HS-5 (cell line): ENCODE data around the gene SLC25A28.
"Not testable (repeated sequence)": the region's sequence is repeated elsewhere in the genome, so short reads cannot be mapped to it uniquely, and the experiment has no call there.

Experiments
- DNase-seq: peaks from one replicate; pipeline ENCODE4 v3.0.0-alpha.2; 2012; ENCODE audit warnings: low read depth

The SLC25A28 gene

GRCh38 chr10:99628923-99629624, 8.8 kb upstream of the SLC25A28 start:
- DNase-seq = no peak

GRCh38 chr10:99625124-99625523, 4.9 kb upstream of the SLC25A28 start:
- DNase-seq = not testable (repeated sequence)

- no peak for DNase-seq
These were observed 3.7 kb upstream of the SLC25A28 start for GRCh38 chr10:99623919-99624318.

- no peak for DNase-seq
These were observed 1.4 kb upstream of the SLC25A28 start for GRCh38 chr10:99621454-99622251.

- DNase-seq = peak; percentile 81
These were observed 643 bp upstream of the SLC25A28 start for GRCh38 chr10:99620711-99621453.

- no peak for DNase-seq
These were observed 994 bp downstream of the SLC25A28 start for GRCh38 chr10:99619090-99619800.

- no peak for DNase-seq
These were observed 2.5 kb downstream of the SLC25A28 start for GRCh38 chr10:99617696-99618095.

- no peak for DNase-seq
These were observed 4.8 kb downstream of the SLC25A28 start for GRCh38 chr10:99615426-99615825.

- peak; percentile 47 for DNase-seq
These were observed 7.9 kb downstream of the SLC25A28 start for GRCh38 chr10:99612167-99612831.

- DNase-seq = no peak
These were observed 8.9 kb downstream of the SLC25A28 start for GRCh38 chr10:99611326-99611725.

- DNase-seq = no peak
These were observed 10.0 kb downstream of the SLC25A28 start for GRCh38 chr10:99610221-99610620.

- DNase-seq = no peak
These were observed 11.1 kb downstream of the SLC25A28 start for GRCh38 chr10:99609186-99609585.

GRCh38 chr10:99605351-99605750, 14.9 kb downstream of the SLC25A28 start:
- DNase-seq = no peak

GRCh38 chr10:99604862-99605261, 15.4 kb downstream of the SLC25A28 start:
- DNase-seq = no peak

GRCh38 chr10:99598781-99599509, 21.3 kb downstream of the SLC25A28 start:
- DNase-seq = no peak

GRCh38 chr10:99598011-99598410, 22.2 kb downstream of the SLC25A28 start:
- no peak for DNase-seq

- not testable (repeated sequence) for DNase-seq
These were observed 23.5 kb downstream of the SLC25A28 start for GRCh38 chr10:99596708-99597107.

GRCh38 chr10:99595770-99596465, 24.3 kb downstream of the SLC25A28 start:
- DNase-seq = no peak

GRCh38 chr10:99595236-99595635, 25.0 kb downstream of the SLC25A28 start:
- no peak for DNase-seq

- DNase-seq = no peak
These were observed 26.9 kb downstream of the SLC25A28 start for GRCh38 chr10:99593312-99593711.
